GM10266 (cell line): ENCODE measurements around the gene VHLL.

Source experiments
- DNase-seq: peaks from one replicate; pipeline ENCODE4 v3.0.0; 2012; ENCODE audit errors: extremely low spot score
- TF ChIP-seq, protein P1 (sequence below): IDR thresholded peaks from 2 replicates; pipeline ENCODE4 v1.5.1; 2012; ENCODE audit warnings: mild to moderate bottlenecking, low read depth; ENCODE audit not compliant: control insufficient read depth, insufficient read depth; ENCODE audit errors: missing control alignments

The VHLL gene

DNA sequence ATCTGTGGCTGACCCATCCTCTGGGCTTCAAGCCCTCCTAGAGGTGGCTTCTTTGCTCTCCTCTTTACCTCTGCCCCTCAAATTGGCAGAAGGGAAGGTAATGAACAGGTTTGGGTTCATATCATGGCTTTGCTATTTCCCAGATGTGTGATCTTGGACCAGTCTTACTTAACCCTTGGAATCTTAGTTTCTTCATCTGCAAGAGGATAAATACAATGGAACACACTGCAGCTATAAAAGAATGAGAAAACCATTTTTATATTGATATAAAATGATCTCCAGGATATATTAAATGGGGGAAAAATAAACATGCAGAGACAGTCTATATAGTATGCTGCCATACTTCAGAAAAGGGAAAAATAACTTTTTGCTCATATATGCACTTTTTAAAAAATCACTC lies 9.2 kb downstream of the VHLL start:
- DNase-seq, result no peak
- TF ChIP-seq, protein P1, sequence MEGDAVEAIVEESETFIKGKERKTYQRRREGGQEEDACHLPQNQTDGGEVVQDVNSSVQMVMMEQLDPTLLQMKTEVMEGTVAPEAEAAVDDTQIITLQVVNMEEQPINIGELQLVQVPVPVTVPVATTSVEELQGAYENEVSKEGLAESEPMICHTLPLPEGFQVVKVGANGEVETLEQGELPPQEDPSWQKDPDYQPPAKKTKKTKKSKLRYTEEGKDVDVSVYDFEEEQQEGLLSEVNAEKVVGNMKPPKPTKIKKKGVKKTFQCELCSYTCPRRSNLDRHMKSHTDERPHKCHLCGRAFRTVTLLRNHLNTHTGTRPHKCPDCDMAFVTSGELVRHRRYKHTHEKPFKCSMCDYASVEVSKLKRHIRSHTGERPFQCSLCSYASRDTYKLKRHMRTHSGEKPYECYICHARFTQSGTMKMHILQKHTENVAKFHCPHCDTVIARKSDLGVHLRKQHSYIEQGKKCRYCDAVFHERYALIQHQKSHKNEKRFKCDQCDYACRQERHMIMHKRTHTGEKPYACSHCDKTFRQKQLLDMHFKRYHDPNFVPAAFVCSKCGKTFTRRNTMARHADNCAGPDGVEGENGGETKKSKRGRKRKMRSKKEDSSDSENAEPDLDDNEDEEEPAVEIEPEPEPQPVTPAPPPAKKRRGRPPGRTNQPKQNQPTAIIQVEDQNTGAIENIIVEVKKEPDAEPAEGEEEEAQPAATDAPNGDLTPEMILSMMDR, result no peak

DNA sequence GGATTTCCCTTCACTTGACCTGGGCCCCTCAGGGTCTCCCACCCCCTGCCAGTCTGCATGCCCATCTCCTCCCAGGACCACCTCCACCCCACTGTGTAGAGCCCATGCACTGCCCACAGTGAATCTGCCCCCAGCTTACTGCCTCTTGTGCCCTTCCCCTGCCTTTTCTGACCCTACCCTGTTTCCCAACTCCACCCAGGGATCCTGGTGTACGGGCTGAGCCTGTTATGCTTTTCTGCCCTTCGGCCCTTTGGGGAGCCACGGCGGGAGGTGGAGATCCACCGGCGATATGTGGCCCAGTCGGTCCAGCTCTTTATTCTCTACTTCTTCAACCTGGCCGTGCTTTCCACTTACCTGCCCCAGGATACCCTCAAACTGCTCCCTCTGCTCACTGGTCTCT lies 13.0 kb downstream of the VHLL start:
- TF ChIP-seq, protein P1, result no peak
- DNase-seq, result no peak

DNA sequence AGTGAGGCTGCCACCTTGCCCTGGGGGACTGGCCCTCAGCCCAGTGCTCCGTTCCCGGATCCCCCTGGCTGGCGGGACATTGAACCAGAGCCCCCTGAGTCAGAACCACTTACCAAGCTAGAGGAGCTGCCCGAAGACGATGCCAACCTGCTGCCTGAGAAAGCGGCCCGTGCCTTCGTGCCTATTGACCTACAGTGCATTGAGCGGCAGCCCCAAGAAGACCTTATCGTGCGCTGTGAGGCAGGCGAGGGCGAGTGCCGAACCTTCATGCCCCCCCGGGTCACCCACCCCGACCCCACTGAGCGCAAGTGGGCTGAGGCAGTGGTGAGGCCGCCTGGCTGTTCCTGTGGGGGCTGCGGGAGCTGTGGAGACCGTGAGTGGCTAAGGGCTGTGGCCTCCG lies 13.7 kb downstream of the VHLL start:
- TF ChIP-seq, protein P1, result no peak
- DNase-seq, result no peak

DNA sequence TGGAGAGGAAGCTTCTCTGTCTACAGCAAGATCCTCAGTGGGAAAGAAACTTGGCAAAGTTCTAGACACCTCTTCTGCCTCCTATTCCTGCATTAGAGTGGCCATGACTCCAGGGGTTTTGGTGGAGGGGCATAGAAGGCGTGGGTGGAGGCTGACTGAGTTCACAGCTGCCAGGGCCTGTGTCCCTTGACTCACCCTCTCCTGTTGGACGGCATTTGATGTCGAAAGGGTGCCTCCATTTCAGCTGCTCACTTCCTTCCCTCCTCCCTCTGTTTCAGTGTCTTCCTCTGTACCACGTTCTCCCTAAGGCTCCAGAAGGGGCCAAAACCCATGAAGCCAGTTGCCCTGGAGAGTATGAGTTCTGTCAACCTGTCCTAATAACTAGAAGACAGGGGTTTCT lies 14.3 kb downstream of the VHLL start:
- TF ChIP-seq, protein P1, result no peak
- no peak for DNase-seq

DNA sequence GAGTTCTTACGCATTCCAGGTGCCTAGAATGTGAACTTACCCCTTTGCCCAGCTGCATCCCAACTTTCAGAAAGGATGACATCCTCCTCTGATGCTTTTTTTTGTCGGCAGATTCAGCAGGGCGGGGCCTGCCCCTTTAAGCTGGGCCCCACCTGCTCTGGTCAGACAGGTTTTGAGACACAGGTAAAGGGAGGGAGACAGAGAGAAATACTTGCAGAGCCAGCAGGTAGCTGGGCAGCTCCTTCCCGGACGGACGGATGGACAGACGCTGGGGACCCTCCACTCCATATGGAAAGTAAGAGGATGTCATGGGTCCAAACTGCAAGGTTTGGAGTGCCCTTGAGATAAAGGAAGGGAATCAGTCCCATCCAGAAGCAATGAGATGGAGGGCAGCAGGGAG lies 15.0 kb downstream of the VHLL start, which contains the start of gene TMEM79:
Gene TMEM79 (plus strand): TSS at position 214 of the 400 bp plus-strand sequence. CDS start 902 bp downstream, outside the sequence.
- DNase-seq, result no peak
- TF ChIP-seq, protein P1, result no peak

DNA sequence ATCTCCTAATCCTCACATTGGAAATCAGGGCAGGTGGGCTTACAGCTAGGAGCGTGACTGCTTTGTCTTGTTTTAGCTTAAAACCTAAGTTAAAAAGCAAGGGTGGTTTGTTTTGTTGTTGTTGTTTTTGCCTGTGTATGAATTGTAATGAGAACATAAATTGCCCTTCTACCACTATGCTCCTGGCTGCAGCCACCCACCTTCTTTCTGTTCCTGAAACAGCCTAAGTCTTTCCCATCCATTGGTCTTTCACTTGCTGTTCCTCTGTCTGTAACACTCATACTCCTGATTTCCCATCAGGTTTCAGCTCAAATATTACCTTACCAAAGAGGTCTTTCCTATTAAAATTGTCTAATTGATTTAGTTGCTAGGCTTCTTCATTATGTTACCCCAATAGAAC lies 15.6 kb downstream of the VHLL start:
- no peak for DNase-seq
- TF ChIP-seq, protein P1, result no peak

DNA sequence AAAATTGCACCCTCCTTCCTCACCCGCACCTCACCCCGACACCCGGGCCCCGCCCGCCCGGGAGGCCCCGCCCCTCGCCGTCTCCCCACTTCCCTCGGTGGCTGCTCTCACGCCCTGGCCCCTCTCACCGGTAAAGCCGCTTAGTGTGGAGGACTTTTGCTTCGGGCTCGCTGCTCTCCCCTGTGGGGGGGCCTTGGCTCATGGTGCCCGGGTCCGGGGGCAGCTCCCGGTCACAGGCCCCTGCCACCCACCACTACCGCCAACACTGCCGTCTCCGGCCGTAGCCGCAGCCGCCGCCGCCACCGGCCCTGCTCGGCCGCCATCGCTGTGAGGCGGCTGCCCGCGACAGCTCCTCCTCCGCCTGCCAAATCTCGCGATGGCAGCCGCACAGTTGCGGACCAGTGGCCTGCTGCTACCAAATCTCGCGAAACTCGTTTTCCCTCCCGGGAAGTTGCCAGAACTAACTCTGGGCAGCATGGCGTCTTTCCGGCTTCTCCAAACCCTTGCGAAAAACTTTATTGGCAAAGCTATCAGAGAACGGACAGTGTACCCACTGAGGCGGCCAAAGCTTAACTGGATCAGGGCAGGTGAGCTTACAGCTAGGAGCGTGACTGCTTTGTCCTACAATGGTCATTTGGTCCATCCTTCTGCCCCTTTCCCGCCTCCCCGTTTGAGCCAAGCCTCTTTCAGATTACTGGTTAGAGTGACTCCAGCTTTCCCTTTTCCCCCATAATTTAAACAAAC lies 16.5 kb downstream of the VHLL start, which contains the start of gene SMG5:
Gene SMG5 (minus strand): TSS at position 347 of the 744 bp plus-strand sequence. CDS start 145 bp downstream, at position 202.
- TF ChIP-seq, protein P1, result no peak
- peak; percentile 96 for DNase-seq
